ENCODE results near the gene HSFX3.

GRCh38 chrX:149522916-149523315, 26.8 kb downstream of the HSFX3 start:
- TF ChIP-seq, protein P1, sequence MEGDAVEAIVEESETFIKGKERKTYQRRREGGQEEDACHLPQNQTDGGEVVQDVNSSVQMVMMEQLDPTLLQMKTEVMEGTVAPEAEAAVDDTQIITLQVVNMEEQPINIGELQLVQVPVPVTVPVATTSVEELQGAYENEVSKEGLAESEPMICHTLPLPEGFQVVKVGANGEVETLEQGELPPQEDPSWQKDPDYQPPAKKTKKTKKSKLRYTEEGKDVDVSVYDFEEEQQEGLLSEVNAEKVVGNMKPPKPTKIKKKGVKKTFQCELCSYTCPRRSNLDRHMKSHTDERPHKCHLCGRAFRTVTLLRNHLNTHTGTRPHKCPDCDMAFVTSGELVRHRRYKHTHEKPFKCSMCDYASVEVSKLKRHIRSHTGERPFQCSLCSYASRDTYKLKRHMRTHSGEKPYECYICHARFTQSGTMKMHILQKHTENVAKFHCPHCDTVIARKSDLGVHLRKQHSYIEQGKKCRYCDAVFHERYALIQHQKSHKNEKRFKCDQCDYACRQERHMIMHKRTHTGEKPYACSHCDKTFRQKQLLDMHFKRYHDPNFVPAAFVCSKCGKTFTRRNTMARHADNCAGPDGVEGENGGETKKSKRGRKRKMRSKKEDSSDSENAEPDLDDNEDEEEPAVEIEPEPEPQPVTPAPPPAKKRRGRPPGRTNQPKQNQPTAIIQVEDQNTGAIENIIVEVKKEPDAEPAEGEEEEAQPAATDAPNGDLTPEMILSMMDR (conservative IDR thresholded peaks at IDR 0.05; ENCODE audit: low read depth, low read length) = no peak
- TF ChIP-seq EZH2phosphoT487 (IDR thresholded peaks at IDR 0.05; ENCODE audit: borderline replicate concordance, low read length) = no peak

Data from PC-3 (cell line).